HepG2 (cell line): ENCODE results near the gene NFIC. TPM values are rescaled to one million over a fixed set of nuclear protein-coding genes. Genes with fewer than 3 reads are reported as not detected.
A peak's percentile ranks its signal among the peaks of the same experiment; 100 is the strongest.

Source experiments
- AKNA ChIP-seq: sonication (generic); formaldehyde crosslinking; IDR thresholded peaks from 2 replicates; pipeline ENCODE4 v1.4.0; 2020; ENCODE audit warnings: missing genetic modification reagents, borderline replicate concordance
- ARNTL ChIP-seq: sonication (generic); formaldehyde crosslinking; IDR thresholded peaks from 2 replicates; pipeline ENCODE4 v1.4.0; 2020; ENCODE audit warnings: mild to moderate bottlenecking, missing genetic modification reagents
- CEBPG ChIP-seq: IDR thresholded peaks from 2 replicates; pipeline ENCODE4 v1.6.1; 2016
- CHD2 ChIP-seq: IDR thresholded peaks from 2 replicates; pipeline ENCODE4 v1.6.1; 2011; ENCODE audit warnings: low read depth, low read length, improper control_type of control experiment
- CREB3 ChIP-seq: sonication (generic); formaldehyde crosslinking; IDR thresholded peaks from 2 replicates; pipeline ENCODE4 v1.5.0; 2020; ENCODE audit warnings: missing genetic modification reagents
- FOSL1 ChIP-seq: sonication (generic); formaldehyde crosslinking; IDR thresholded peaks from 2 replicates; pipeline ENCODE4 v1.9.0; 2021; ENCODE audit warnings: missing genetic modification reagents, borderline replicate concordance
- FOSL2 ChIP-seq: sonication (generic); formaldehyde crosslinking; IDR thresholded peaks from 2 replicates; pipeline ENCODE4 v1.4.0; 2020; ENCODE audit warnings: missing genetic modification reagents
- FOXM1 ChIP-seq: sonication (generic); formaldehyde crosslinking; IDR thresholded peaks from 2 replicates; pipeline ENCODE4 v1.5.0; 2020; ENCODE audit warnings: missing genetic modification reagents
- KLF6 ChIP-seq: IDR thresholded peaks from 2 replicates; pipeline ENCODE4 v1.8.0; 2016; ENCODE audit warnings: missing biosample characterization, missing genetic modification reagents
- NCOA5 ChIP-seq: sonication (generic); formaldehyde crosslinking; IDR thresholded peaks from 2 replicates; pipeline ENCODE4 v1.4.0; 2020; ENCODE audit warnings: missing genetic modification reagents
- PREB ChIP-seq: sonication (generic); formaldehyde crosslinking; IDR thresholded peaks from 2 replicates; pipeline ENCODE4 v1.4.0; 2020; ENCODE audit warnings: missing genetic modification reagents
- SALL2 ChIP-seq: sonication (generic); formaldehyde crosslinking; IDR thresholded peaks from 2 replicates; pipeline ENCODE4 v1.8.1; 2023; ENCODE audit warnings: mild to moderate bottlenecking, missing genetic modification reagents, inconsistent platforms
- SOX5 ChIP-seq: IDR thresholded peaks from 2 replicates; pipeline ENCODE4 v1.6.1; 2016; ENCODE audit warnings: borderline replicate concordance
- TBX3 ChIP-seq: fragments of 450-650 bp; IDR thresholded peaks from 2 replicates; pipeline ENCODE4 v1.6.1; 2017; ENCODE audit warnings: antibody characterized with exemption, mild to moderate bottlenecking, inconsistent platforms, borderline replicate concordance
- THYN1 ChIP-seq: sonication (generic); formaldehyde crosslinking; IDR thresholded peaks from 2 replicates; pipeline ENCODE4 v1.8.1; 2023; ENCODE audit warnings: low read depth, mild to moderate bottlenecking, moderate library complexity, missing genetic modification reagents, borderline replicate concordance
- ZBTB42 ChIP-seq: sonication (generic); formaldehyde crosslinking; IDR thresholded peaks from 2 replicates; pipeline ENCODE4 v1.5.0; 2020; ENCODE audit warnings: mild to moderate bottlenecking, missing genetic modification reagents
- ZNF101 ChIP-seq: sonication (generic); formaldehyde crosslinking; IDR thresholded peaks from 2 replicates; pipeline ENCODE4 v1.4.0; 2020; ENCODE audit warnings: mild to moderate bottlenecking, low read depth, missing genetic modification reagents, borderline replicate concordance
- ZNF383 ChIP-seq: sonication (generic); formaldehyde crosslinking; IDR thresholded peaks from 2 replicates; pipeline ENCODE4 v1.4.0; 2020; ENCODE audit warnings: missing genetic modification reagents, mild to moderate bottlenecking, borderline replicate concordance
- ZNF414 ChIP-seq: sonication (generic); formaldehyde crosslinking; IDR thresholded peaks from 2 replicates; pipeline ENCODE4 v1.5.0; 2020; ENCODE audit warnings: missing genetic modification reagents
- ZNF543 ChIP-seq: sonication (generic); formaldehyde crosslinking; IDR thresholded peaks from 2 replicates; pipeline ENCODE4 v1.4.0; 2020; ENCODE audit warnings: mild to moderate bottlenecking, missing genetic modification reagents
- ZNF558 ChIP-seq: sonication (generic); formaldehyde crosslinking; IDR thresholded peaks from 2 replicates; pipeline ENCODE4 v1.9.0; 2022; ENCODE audit warnings: mild to moderate bottlenecking, missing genetic modification reagents, borderline replicate concordance
- ZNF563 ChIP-seq: sonication (generic); formaldehyde crosslinking; IDR thresholded peaks from 2 replicates; pipeline ENCODE4 v1.8.0; 2022; ENCODE audit warnings: mild to moderate bottlenecking, moderate library complexity, missing genetic modification reagents
- ZNF598 ChIP-seq: sonication (generic); formaldehyde crosslinking; IDR thresholded peaks from 2 replicates; pipeline ENCODE4 v1.5.1; 2020; ENCODE audit warnings: mild to moderate bottlenecking, missing genetic modification reagents, borderline replicate concordance
- ZNF782 ChIP-seq: sonication (generic); formaldehyde crosslinking; IDR thresholded peaks from 2 replicates; pipeline ENCODE4 v1.4.0; 2020; ENCODE audit warnings: missing genetic modification reagents, mild to moderate bottlenecking, borderline replicate concordance
- ZNF792 ChIP-seq: IDR thresholded peaks from 2 replicates; pipeline ENCODE4 v1.6.1; 2016
- ZNF850 ChIP-seq: sonication (generic); formaldehyde crosslinking; conservative IDR thresholded peaks from 2 replicates; pipeline ENCODE4 v1.9.0; 2021; ENCODE audit warnings: mild to moderate bottlenecking, missing genetic modification reagents
- polyA plus RNA-seq, 8 experiments: library from polyadenylated mRNA; depleted of rRNA in 3 of 8; stranded (reverse) in 7 of 8; unstranded in 1 of 8; fragments of >200 nt; fragmentation: Illumina TruSeq in 4 of 8; extraction: Trizol in 4 of 8; gene quantifications; 2 replicates each; pipeline versions ENCODE4 v1.2.1 to v1.2.3, GENCODE V29; 2011 to 2016; ENCODE audit warnings: low read depth in 4 of 8, missing spikeins in 1 of 8, mixed read lengths in 1 of 8; ENCODE audit not compliant: insufficient read depth in 1 of 8
- total RNA-seq, 5 experiments: library from RNA; depleted of rRNA; stranded (reverse); fragments of >200 nt; fragmentation: Illumina TruSeq; extraction: Trizol; gene quantifications; 2 replicates each; pipeline ENCODE4 v1.2.3, GENCODE V29; 2016; ENCODE audit warnings: low read depth in 1 of 5

Gene NFIC
- total and polyA plus RNA-seq, 2 of the 13 experiments (the other 11 are each of a cell fraction or from before 2014, with no cell fraction given): 1.3 to 2.5 TPM

GRCh38 chr19:3411636-3412035 is 45.3 kb downstream of the NFIC start (continued):
- TF ChIP-seq AKNA (CRISPR knock-in tag) (no peak), ZNF414 (CRISPR knock-in tag) (no peak), FOXM1 (no peak), CHD2 (no peak), SOX5 (no peak; the same call in 1 of the 2 replicates), CREB3 (CRISPR knock-in tag) (no peak), ZNF563 (CRISPR knock-in tag) (no peak), FOSL1 (CRISPR knock-in tag) (no peak), KLF6 (CRISPR knock-in tag) (no peak), ZNF850 (CRISPR knock-in tag) (no peak), CEBPG (peak; percentile 83), ZNF782 (CRISPR knock-in tag) (no peak), TBX3 (no peak; the same call in 1 of the 2 replicates), NCOA5 (no peak), ZNF383 (CRISPR knock-in tag) (no peak), PREB (CRISPR knock-in tag) (no peak), ZNF792 (CRISPR knock-in tag) (no peak), THYN1 (CRISPR knock-in tag) (no peak), ZNF101 (CRISPR knock-in tag) (no peak), ARNTL (CRISPR knock-in tag) (peak; percentile 76; the same call in 1 of the 2 replicates), ZNF558 (CRISPR knock-in tag) (0 out of 2 replicates have a peak, but pooled peaks have one; percentile 65), ZNF598 (CRISPR knock-in tag) (no peak), ZNF543 (CRISPR knock-in tag) (no peak), SALL2 (no peak), ZBTB42 (no peak), FOSL2 (peak; percentile 64)
